22Rv1 (cell line): Measurements from ENCODE around the gene MYO9B.

Source experiments
- H3K27ac ChIP-seq: fragments of 450-650 bp; 2 replicates; pipeline ENCODE4 v1.5.1; 2017
- CTCF ChIP-seq: fragments of 450-650 bp; IDR thresholded peaks from 2 replicates; pipeline ENCODE4 v1.5.1; 2017; ENCODE audit warnings: mild to moderate bottlenecking
- ZFX ChIP-seq: fragments of 450-650 bp; IDR thresholded peaks from 2 replicates; pipeline ENCODE4 v1.6.1; 2017; ENCODE audit warnings: antibody characterized with exemption, borderline replicate concordance

The MYO9B gene

GRCh38 chr19:17125728-17126677 is 50.4 kb downstream of the MYO9B start:
- no peak overlapping the region for H3K27ac ChIP-seq
- TF ChIP-seq ZFX (no peak), CTCF (no peak)

GRCh38 chr19:17127671-17128070 is 52.1 kb downstream of the MYO9B start:
- no peak overlapping the region for H3K27ac ChIP-seq
- TF ChIP-seq CTCF (no peak), ZFX (no peak)

GRCh38 chr19:17128403-17128802 is 52.8 kb downstream of the MYO9B start:
- TF ChIP-seq ZFX = no peak
- TF ChIP-seq CTCF = no peak

GRCh38 chr19:17128820-17129219 is 53.2 kb downstream of the MYO9B start:
- TF ChIP-seq ZFX (no peak), CTCF (no peak)
- H3K27ac ChIP-seq = no peak overlapping the region

More at GRCh38 chr19:17128403-17128802, 52.8 kb downstream of the MYO9B start:
- no peak overlapping the region for H3K27ac ChIP-seq

GRCh38 chr19:17129377-17129776 is 53.8 kb downstream of the MYO9B start:
- TF ChIP-seq ZFX = no peak
- TF ChIP-seq CTCF = no peak

GRCh38 chr19:17135001-17135853 is 59.6 kb downstream of the MYO9B start:
- H3K27ac ChIP-seq = no peak overlapping the region
- TF ChIP-seq ZFX = no peak
- TF ChIP-seq CTCF = no peak

More at GRCh38 chr19:17129377-17129776, 53.8 kb downstream of the MYO9B start:
- no peak overlapping the region for H3K27ac ChIP-seq

- H3K27ac ChIP-seq = no peak overlapping the region
- TF ChIP-seq ZFX (no peak), CTCF (no peak)
Observed at GRCh38 chr19:17136021-17136420, 60.4 kb downstream of the MYO9B start.
